HCT116 (cell line): ENCODE results near the gene ACSS1.

Experiments used
- CTCF ChIP-seq, 3 experiments: fragments of 200-600 bp in 1 of 3; sonication (generic) in 1 of 3; IDR thresholded peaks in 2 of 3; conservative IDR thresholded peaks in 1 of 3; 2 replicates each; pipeline ENCODE4 v1.5.1; 2012 to 2017; ENCODE audit warnings: low read depth in 2 of 3, low read length in 2 of 3, antibody characterized with exemption in 1 of 3, borderline replicate concordance in 1 of 3, control low read depth in 1 of 3, mild to moderate bottlenecking in 1 of 3, mixed read lengths in 1 of 3, mixed run types in 1 of 3, moderate library complexity in 1 of 3; ENCODE audit not compliant: insufficient read depth in 1 of 3
- ELF1 ChIP-seq: IDR thresholded peaks from 2 replicates; pipeline ENCODE4 v1.6.1; 2012; ENCODE audit warnings: low read depth, borderline replicate concordance
- EZH2 ChIP-seq: fragments of 200-600 bp; sonication (generic); IDR thresholded peaks from 2 replicates; pipeline ENCODE4 v1.6.1; 2017; ENCODE audit warnings: antibody characterized with exemption, mixed run types
- EZH2phosphoT487 ChIP-seq: fragments of 200-600 bp; IDR thresholded peaks from 2 replicates; pipeline ENCODE4 v1.6.1; 2018; ENCODE audit warnings: antibody characterized with exemption, borderline replicate concordance
- JUND ChIP-seq: IDR thresholded peaks from 2 replicates; pipeline ENCODE4 v1.6.1; 2012
- POLR2A ChIP-seq: IDR thresholded peaks from 2 replicates; pipeline ENCODE4 v1.7.0; 2011; ENCODE audit warnings: borderline replicate concordance; ENCODE audit not compliant: insufficient read depth, insufficient read length; ENCODE audit errors: extremely low read depth
- POLR2AphosphoS5 ChIP-seq: IDR thresholded peaks from 2 replicates; pipeline ENCODE4 v1.6.1; 2011; ENCODE audit warnings: mild to moderate bottlenecking, low read depth, low read length, moderate library complexity
- SP1 ChIP-seq: IDR thresholded peaks from 2 replicates; pipeline ENCODE4 v1.6.1; 2012; ENCODE audit warnings: low read depth
- ZFX ChIP-seq: fragments of 450-650 bp; IDR thresholded peaks from 2 replicates; pipeline ENCODE4 v1.6.1; 2017
- TF ChIP-seq, protein P1 (sequence below): IDR thresholded peaks from 2 replicates; pipeline ENCODE4 v1.6.1; 2012
- TF ChIP-seq, protein P2 (sequence below): IDR thresholded peaks from 2 replicates; pipeline ENCODE4 v1.6.1; 2012; ENCODE audit warnings: low read depth

GRCh38 chr20:25081730-25082497, 24.0 kb upstream of the ACSS1 start, which contains the start of gene VSX1:
- TF ChIP-seq CTCF (IDR thresholded peaks at IDR 0.05 in 2 of 3, conservative IDR thresholded peaks at IDR 0.05 in 1 of 3; ENCODE audit: borderline replicate concordance in 1 of 3, insufficient read depth in 1 of 3, low read depth in 2 of 3, low read length in 2 of 3), result no peak
- TF ChIP-seq, protein P1, sequence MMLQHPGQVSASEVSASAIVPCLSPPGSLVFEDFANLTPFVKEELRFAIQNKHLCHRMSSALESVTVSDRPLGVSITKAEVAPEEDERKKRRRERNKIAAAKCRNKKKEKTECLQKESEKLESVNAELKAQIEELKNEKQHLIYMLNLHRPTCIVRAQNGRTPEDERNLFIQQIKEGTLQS, result no peak
- no peak for TF ChIP-seq EZH2phosphoT487
- TF ChIP-seq POLR2A, result no peak
- no peak for TF ChIP-seq EZH2
- no peak for TF ChIP-seq SP1
- no peak for TF ChIP-seq POLR2AphosphoS5
- no peak for TF ChIP-seq JUND
- TF ChIP-seq ELF1, result no peak
- TF ChIP-seq, protein P2, sequence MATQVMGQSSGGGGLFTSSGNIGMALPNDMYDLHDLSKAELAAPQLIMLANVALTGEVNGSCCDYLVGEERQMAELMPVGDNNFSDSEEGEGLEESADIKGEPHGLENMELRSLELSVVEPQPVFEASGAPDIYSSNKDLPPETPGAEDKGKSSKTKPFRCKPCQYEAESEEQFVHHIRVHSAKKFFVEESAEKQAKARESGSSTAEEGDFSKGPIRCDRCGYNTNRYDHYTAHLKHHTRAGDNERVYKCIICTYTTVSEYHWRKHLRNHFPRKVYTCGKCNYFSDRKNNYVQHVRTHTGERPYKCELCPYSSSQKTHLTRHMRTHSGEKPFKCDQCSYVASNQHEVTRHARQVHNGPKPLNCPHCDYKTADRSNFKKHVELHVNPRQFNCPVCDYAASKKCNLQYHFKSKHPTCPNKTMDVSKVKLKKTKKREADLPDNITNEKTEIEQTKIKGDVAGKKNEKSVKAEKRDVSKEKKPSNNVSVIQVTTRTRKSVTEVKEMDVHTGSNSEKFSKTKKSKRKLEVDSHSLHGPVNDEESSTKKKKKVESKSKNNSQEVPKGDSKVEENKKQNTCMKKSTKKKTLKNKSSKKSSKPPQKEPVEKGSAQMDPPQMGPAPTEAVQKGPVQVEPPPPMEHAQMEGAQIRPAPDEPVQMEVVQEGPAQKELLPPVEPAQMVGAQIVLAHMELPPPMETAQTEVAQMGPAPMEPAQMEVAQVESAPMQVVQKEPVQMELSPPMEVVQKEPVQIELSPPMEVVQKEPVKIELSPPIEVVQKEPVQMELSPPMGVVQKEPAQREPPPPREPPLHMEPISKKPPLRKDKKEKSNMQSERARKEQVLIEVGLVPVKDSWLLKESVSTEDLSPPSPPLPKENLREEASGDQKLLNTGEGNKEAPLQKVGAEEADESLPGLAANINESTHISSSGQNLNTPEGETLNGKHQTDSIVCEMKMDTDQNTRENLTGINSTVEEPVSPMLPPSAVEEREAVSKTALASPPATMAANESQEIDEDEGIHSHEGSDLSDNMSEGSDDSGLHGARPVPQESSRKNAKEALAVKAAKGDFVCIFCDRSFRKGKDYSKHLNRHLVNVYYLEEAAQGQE, result no peak
- no peak for TF ChIP-seq ZFX
